ENCODE results near the gene TMC4. TPM values are rescaled to one million over a fixed set of nuclear protein-coding genes. Genes with fewer than 3 reads are reported as not detected.

Gene TMC4
- total and polyA plus RNA-seq, 2 experiments from 2014 or later, result 40.3 to 94.4 TPM

DNA sequence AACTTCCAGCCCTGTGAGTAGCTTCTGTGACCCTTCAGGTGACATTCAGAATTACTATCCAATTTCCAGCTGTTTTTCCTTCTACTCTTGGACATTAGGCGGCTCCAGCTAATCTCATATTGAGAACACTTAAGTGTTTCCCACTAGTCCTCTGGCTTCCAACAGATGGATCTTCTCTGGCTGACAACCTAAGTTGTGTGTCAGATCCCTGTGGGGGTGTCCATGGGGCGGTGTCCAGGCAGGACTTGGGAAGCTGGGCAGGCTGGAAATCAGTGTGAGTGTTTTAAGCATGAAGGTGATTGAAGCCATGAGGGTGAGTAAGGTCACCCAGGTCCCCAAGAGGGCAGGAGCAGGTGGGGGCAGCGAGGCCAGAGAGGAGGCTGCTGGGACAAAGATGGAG is 25.3 kb downstream of the TMC4 start:
- H3K79me2 ChIP-seq, result peaks cover 2% of the 10 kb centered on the region
- peaks cover 11% of the 10 kb centered on the region for H4K20me1 ChIP-seq (ENCODE audit: insufficient read depth, poor library complexity, severe bottlenecking)
- no peaks in the 10 kb centered on the region for H3K9me2 ChIP-seq (replicated peaks; ENCODE audit: insufficient read depth)
- H3K9me3 ChIP-seq (ENCODE audit: low read depth), result no peaks in the 10 kb centered on the region
- H3K4me2 ChIP-seq, result no peak overlapping the region
- H3K27ac ChIP-seq, result no peak overlapping the region
- WGBS (ENCODE audit: low lambda C conversion rate, missing lambda C conversion rate), result 68% methylated on average over 3 of the region's 3 CpGs
- DNase-seq (ENCODE audit: low spot score), result no peak
- H3K4me3 ChIP-seq, result no peak overlapping the region
- no peaks in the 10 kb centered on the region for H3K4me1 ChIP-seq (ENCODE audit: insufficient read depth)
- H3K36me3 ChIP-seq (replicated peaks; ENCODE audit: insufficient read depth, low read depth), result peaks cover 7% of the 10 kb centered on the region
- no peak overlapping the region for H2AFZ ChIP-seq
- H3K27me3 ChIP-seq, result no peaks in the 10 kb centered on the region
- TF ChIP-seq EZH2phosphoT487 (IDR thresholded peaks at IDR 0.05; ENCODE audit: low read depth, severe bottlenecking, unreplicated experiment) (no peak), EZH2 (IDR thresholded peaks at IDR 0.05; ENCODE audit: borderline replicate concordance) (no peak)
- TF ChIP-seq, protein P1, sequence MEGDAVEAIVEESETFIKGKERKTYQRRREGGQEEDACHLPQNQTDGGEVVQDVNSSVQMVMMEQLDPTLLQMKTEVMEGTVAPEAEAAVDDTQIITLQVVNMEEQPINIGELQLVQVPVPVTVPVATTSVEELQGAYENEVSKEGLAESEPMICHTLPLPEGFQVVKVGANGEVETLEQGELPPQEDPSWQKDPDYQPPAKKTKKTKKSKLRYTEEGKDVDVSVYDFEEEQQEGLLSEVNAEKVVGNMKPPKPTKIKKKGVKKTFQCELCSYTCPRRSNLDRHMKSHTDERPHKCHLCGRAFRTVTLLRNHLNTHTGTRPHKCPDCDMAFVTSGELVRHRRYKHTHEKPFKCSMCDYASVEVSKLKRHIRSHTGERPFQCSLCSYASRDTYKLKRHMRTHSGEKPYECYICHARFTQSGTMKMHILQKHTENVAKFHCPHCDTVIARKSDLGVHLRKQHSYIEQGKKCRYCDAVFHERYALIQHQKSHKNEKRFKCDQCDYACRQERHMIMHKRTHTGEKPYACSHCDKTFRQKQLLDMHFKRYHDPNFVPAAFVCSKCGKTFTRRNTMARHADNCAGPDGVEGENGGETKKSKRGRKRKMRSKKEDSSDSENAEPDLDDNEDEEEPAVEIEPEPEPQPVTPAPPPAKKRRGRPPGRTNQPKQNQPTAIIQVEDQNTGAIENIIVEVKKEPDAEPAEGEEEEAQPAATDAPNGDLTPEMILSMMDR (IDR thresholded peaks at IDR 0.05; ENCODE audit: poor library complexity), result no peak

DNA sequence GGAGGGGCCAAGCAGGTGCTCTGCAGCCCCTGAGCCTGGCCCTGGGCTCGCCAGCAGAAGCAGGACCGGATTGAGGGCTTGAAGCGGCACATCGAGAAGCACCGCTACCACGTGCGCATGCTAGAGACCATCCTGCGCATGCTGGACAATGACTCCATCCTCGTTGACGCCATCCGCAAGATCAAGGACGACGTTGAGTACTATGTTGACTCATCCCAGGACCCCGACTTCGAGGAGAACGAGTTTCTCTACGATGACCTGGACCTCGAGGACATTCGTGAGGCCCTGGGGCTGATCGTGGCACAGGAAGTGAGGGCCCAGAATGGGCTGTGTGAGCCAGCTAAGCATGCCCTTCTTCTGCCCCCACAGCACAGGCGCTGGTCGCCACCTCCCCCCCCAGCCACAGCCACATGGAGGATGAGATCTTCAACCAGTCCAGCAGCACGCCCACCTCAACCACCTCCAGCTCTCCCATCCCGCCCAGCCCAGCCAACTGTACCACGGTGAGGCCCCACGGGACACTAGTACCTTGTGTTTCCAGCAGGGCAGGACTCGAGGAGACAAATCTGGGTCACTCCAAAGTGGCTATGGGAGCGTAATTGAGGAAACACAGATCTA is 27.3 kb downstream of the TMC4 start:
- no peaks in the 10 kb centered on the region for H3K9me3 ChIP-seq (ENCODE audit: low read depth)
- TF ChIP-seq EZH2 (IDR thresholded peaks at IDR 0.05; ENCODE audit: borderline replicate concordance) (no peak), EZH2phosphoT487 (IDR thresholded peaks at IDR 0.05; ENCODE audit: low read depth, severe bottlenecking, unreplicated experiment) (no peak)
- TF ChIP-seq, protein P1 (IDR thresholded peaks at IDR 0.05; ENCODE audit: poor library complexity), result no peak
- no peak overlapping the region for H3K27ac ChIP-seq
- peaks cover 21% of the 10 kb centered on the region for H3K79me2 ChIP-seq
- H3K4me2 ChIP-seq, result no peak overlapping the region
- peaks cover 31% of the 10 kb centered on the region for H4K20me1 ChIP-seq (ENCODE audit: insufficient read depth, poor library complexity, severe bottlenecking)
- no peaks in the 10 kb centered on the region for H3K27me3 ChIP-seq
- DNase-seq (ENCODE audit: low spot score), result no peak
- no peaks in the 10 kb centered on the region for H3K9me2 ChIP-seq (replicated peaks; ENCODE audit: insufficient read depth)
- H3K36me3 ChIP-seq (replicated peaks; ENCODE audit: insufficient read depth, low read depth), result peaks cover 7% of the 10 kb centered on the region
- WGBS (ENCODE audit: low lambda C conversion rate, missing lambda C conversion rate), result 98% methylated on average over 22 of the region's 28 CpGs
- no peak overlapping the region for H3K4me3 ChIP-seq
- no peaks in the 10 kb centered on the region for H3K4me1 ChIP-seq (ENCODE audit: insufficient read depth)
- no peak overlapping the region for H2AFZ ChIP-seq

DNA sequence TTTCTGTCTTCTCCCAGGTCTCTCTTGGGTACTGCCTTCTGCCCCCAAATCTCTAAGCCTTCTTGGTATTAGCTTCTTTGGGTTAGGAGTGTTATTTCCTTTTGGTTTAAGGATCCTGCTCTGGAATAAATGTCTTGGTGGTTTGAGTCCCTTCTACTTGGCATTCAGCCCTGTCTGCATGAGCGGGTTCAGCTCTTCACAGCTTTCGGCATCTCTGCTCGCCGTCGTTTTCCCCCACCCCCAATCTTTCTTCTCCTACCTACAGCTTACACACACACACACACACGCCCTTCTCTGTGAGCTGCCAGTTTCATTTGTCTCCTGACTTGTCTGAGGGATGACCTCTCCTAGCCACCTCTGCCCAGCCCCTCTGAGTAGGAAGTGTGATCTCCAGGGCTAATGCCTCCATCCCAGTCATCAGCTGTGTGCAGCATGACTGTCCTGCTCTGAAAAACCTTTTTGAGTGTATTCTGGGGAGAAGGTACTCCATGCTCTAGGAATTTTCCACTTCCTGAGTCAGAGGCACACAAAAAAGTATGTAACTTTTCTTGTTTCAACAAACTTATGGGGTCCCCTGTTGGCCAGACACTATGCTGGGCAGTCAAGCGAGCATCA is 30.7 kb downstream of the TMC4 start:
- H3K9me3 ChIP-seq (ENCODE audit: low read depth), result no peaks in the 10 kb centered on the region
- peaks cover 51% of the 10 kb centered on the region for H3K79me2 ChIP-seq
- peaks cover 57% of the 10 kb centered on the region for H4K20me1 ChIP-seq (ENCODE audit: insufficient read depth, poor library complexity, severe bottlenecking)

More for the DNA sequence above, 30.7 kb downstream of the TMC4 start:
- no peak overlapping the region for H3K27ac ChIP-seq
- no peak overlapping the region for H3K4me2 ChIP-seq
- no peaks in the 10 kb centered on the region for H3K27me3 ChIP-seq
- no peak overlapping the region for H2AFZ ChIP-seq
- 96% methylated on average over 7 of the region's 7 CpGs for WGBS (ENCODE audit: low lambda C conversion rate, missing lambda C conversion rate)
- DNase-seq (ENCODE audit: low spot score), result no peak
- TF ChIP-seq EZH2phosphoT487 (IDR thresholded peaks at IDR 0.05; ENCODE audit: low read depth, severe bottlenecking, unreplicated experiment) (no peak), EZH2 (IDR thresholded peaks at IDR 0.05; ENCODE audit: borderline replicate concordance) (no peak)
- TF ChIP-seq, protein P1 (IDR thresholded peaks at IDR 0.05; ENCODE audit: poor library complexity), result no peak
- H3K4me3 ChIP-seq, result no peak overlapping the region
- H3K9me2 ChIP-seq (replicated peaks; ENCODE audit: insufficient read depth), result no peaks in the 10 kb centered on the region
- peaks cover 7% of the 10 kb centered on the region for H3K36me3 ChIP-seq (replicated peaks; ENCODE audit: insufficient read depth, low read depth)
- H3K4me1 ChIP-seq (ENCODE audit: insufficient read depth), result peaks cover 4% of the 10 kb centered on the region

Measured in hepatocyte (in vitro differentiated cells).